HEK293 (cell line): ENCODE data around the gene ZNF367.
A peak's percentile ranks its signal among the peaks of the same experiment; 100 is the strongest.

Experiments
- CTCF ChIA-PET: fragments of 350-600 bp; formaldehyde crosslinking; extraction: SDS; loops from one replicate; lab custom pipeline; 2021; ENCODE audit warnings: antibody characterized with exemption; lab: Yijun Ruan, JAX
- POLR2A ChIA-PET: fragments of 300-600 bp; formaldehyde crosslinking; extraction: SDS; loops from one replicate; lab custom pipeline; 2020; ENCODE audit warnings: antibody characterized with exemption, inconsistent platforms; lab: Yijun Ruan, JAX
- H3K27ac ChIP-seq: fragments of 200-500 bp; sonication (Bioruptor generic); 2 replicates; pipeline ENCODE4 v1.5.1; 2014; ENCODE audit warnings: low read depth, low read length, control low read depth, inconsistent platforms; ENCODE audit errors: extremely low read depth
- H3K36me3 ChIP-seq, 2 experiments: fragments of 200-500 bp in 1 of 2; sonication (Bioruptor generic) in 1 of 2; 1 replicate in 1 of 2; 2 replicates in 1 of 2; pipeline ENCODE4 v1.5.1; 2014 to 2017; ENCODE audit warnings: inconsistent platforms in 2 of 2, low read length in 2 of 2; ENCODE audit not compliant: control insufficient read depth in 2 of 2, insufficient read depth in 1 of 2
- H3K4me1 ChIP-seq: fragments of 200-500 bp; sonication (Bioruptor generic); 2 replicates; pipeline ENCODE4 v1.5.1; 2014; ENCODE audit warnings: mild to moderate bottlenecking, low read length, inconsistent platforms; ENCODE audit not compliant: control insufficient read depth, insufficient read depth
- H3K4me3 ChIP-seq: 2 replicates; pipeline ENCODE4 v1.5.1; 2011; ENCODE audit warnings: low read depth, mild to moderate bottlenecking, control low read depth, low read length, moderate library complexity
- H3K9me3 ChIP-seq: fragments of 200-500 bp; sonication (Bioruptor generic); 2 replicates; pipeline ENCODE4 v1.5.1; 2014; ENCODE audit warnings: low read depth, low read length, inconsistent platforms; ENCODE audit not compliant: control insufficient read depth, insufficient read depth
- GLIS2 ChIP-seq: fragments of 450-650 bp; formaldehyde crosslinking; IDR thresholded peaks from 2 replicates; pipeline ENCODE4 v1.5.1; 2016; ENCODE audit warnings: missing biosample characterization, missing genetic modification characterization
- HOXA7 ChIP-seq: sonication (generic); formaldehyde crosslinking; IDR thresholded peaks from 2 replicates; pipeline ENCODE4 v1.8.1; 2022; ENCODE audit warnings: missing genetic modification reagents, borderline replicate concordance
- KLF7 ChIP-seq: fragments of 450-650 bp; formaldehyde crosslinking; IDR thresholded peaks from 2 replicates; pipeline ENCODE4 v1.5.1; 2016; ENCODE audit warnings: missing biosample characterization, missing genetic modification characterization, borderline replicate concordance
- ZBTB1 ChIP-seq: fragments of 450-650 bp; formaldehyde crosslinking; IDR thresholded peaks from 2 replicates; pipeline ENCODE4 v1.5.1; 2016; ENCODE audit warnings: missing biosample characterization, missing genetic modification characterization
- ZBTB17 ChIP-seq: fragments of 450-650 bp; formaldehyde crosslinking; IDR thresholded peaks from 2 replicates; pipeline ENCODE4 v1.5.1; 2016; ENCODE audit warnings: missing biosample characterization, missing genetic modification characterization
- ZBTB8A ChIP-seq: fragments of 450-650 bp; formaldehyde crosslinking; IDR thresholded peaks from 2 replicates; pipeline ENCODE4 v1.5.1; 2016; ENCODE audit warnings: missing biosample characterization, missing genetic modification characterization
- ZNF133 ChIP-seq: fragments of 450-650 bp; formaldehyde crosslinking; IDR thresholded peaks from 2 replicates; pipeline ENCODE4 v1.5.1; 2016; ENCODE audit warnings: missing biosample characterization, missing genetic modification characterization
- ZNF138 ChIP-seq: fragments of 450-650 bp; formaldehyde crosslinking; IDR thresholded peaks from 2 replicates; pipeline ENCODE4 v1.5.1; 2016; ENCODE audit warnings: missing biosample characterization, missing genetic modification characterization, borderline replicate concordance
- ZNF140 ChIP-seq: fragments of 450-650 bp; formaldehyde crosslinking; IDR thresholded peaks from 2 replicates; pipeline ENCODE4 v1.5.1; 2016; ENCODE audit warnings: missing biosample characterization, missing genetic modification characterization
- ZNF157 ChIP-seq: fragments of 450-650 bp; formaldehyde crosslinking; IDR thresholded peaks from 2 replicates; pipeline ENCODE4 v1.5.1; 2016; ENCODE audit warnings: missing biosample characterization, missing genetic modification characterization
- ZNF18 ChIP-seq: fragments of 450-650 bp; formaldehyde crosslinking; IDR thresholded peaks from 2 replicates; pipeline ENCODE4 v1.5.1; 2016; ENCODE audit warnings: missing biosample characterization, missing genetic modification characterization
- ZNF214 ChIP-seq: fragments of 450-650 bp; formaldehyde crosslinking; IDR thresholded peaks from 2 replicates; pipeline ENCODE4 v1.5.1; 2017; ENCODE audit warnings: missing biosample characterization, mild to moderate bottlenecking, missing genetic modification characterization, borderline replicate concordance
- ZNF23 ChIP-seq: fragments of 450-650 bp; formaldehyde crosslinking; IDR thresholded peaks from 2 replicates; pipeline ENCODE4 v1.5.1; 2016; ENCODE audit warnings: missing biosample characterization, missing genetic modification characterization, borderline replicate concordance
- ZNF302 ChIP-seq: fragments of 450-650 bp; formaldehyde crosslinking; IDR thresholded peaks from 2 replicates; pipeline ENCODE4 v1.5.1; 2016; ENCODE audit warnings: missing biosample characterization, missing genetic modification characterization, low read depth
- ZNF544 ChIP-seq: fragments of 450-650 bp; formaldehyde crosslinking; IDR thresholded peaks from 2 replicates; pipeline ENCODE4 v1.5.0; 2017; ENCODE audit warnings: missing biosample characterization, missing genetic modification characterization
- ZNF549 ChIP-seq: fragments of 450-650 bp; IDR thresholded peaks from 2 replicates; pipeline ENCODE4 v1.5.1; 2018; ENCODE audit warnings: missing biosample characterization, missing genetic modification characterization, mild to moderate bottlenecking, inconsistent platforms, moderate library complexity
- ZNF645 ChIP-seq: fragments of 450-650 bp; formaldehyde crosslinking; IDR thresholded peaks from 2 replicates; pipeline ENCODE4; 2016; ENCODE audit warnings: missing biosample characterization, missing genetic modification characterization
- ZNF654 ChIP-seq: fragments of 450-650 bp; formaldehyde crosslinking; IDR thresholded peaks from 2 replicates; pipeline ENCODE4 v1.5.1; 2016; ENCODE audit warnings: low read depth, missing biosample characterization, missing genetic modification characterization
- ZNF791 ChIP-seq: fragments of 450-650 bp; formaldehyde crosslinking; IDR thresholded peaks from 2 replicates; pipeline ENCODE4 v1.5.1; 2016; ENCODE audit warnings: missing biosample characterization, missing genetic modification characterization
- ZNF830 ChIP-seq: fragments of 450-650 bp; IDR thresholded peaks from 2 replicates; pipeline ENCODE4 v1.5.0; 2018; ENCODE audit warnings: missing biosample characterization, missing genetic modification characterization, low read depth, mild to moderate bottlenecking, moderate library complexity
- ZSCAN23 ChIP-seq: fragments of 450-650 bp; formaldehyde crosslinking; IDR thresholded peaks from 2 replicates; pipeline ENCODE4 v1.5.1; 2016; ENCODE audit warnings: missing biosample characterization, missing genetic modification characterization
- ZXDB ChIP-seq: fragments of 450-650 bp; formaldehyde crosslinking; IDR thresholded peaks from 2 replicates; pipeline ENCODE4 v1.5.1; 2016; ENCODE audit warnings: missing biosample characterization, missing genetic modification characterization
- TF ChIP-seq, protein P1 (sequence below): fragments of 450-650 bp; formaldehyde crosslinking; IDR thresholded peaks from 2 replicates; pipeline ENCODE4 v1.5.1; 2016; ENCODE audit warnings: missing biosample characterization, missing genetic modification characterization
- TF ChIP-seq, protein P2 (sequence below): fragments of 450-650 bp; formaldehyde crosslinking; optimal IDR thresholded peaks from 2 replicates; pipeline ENCODE3; 2016; ENCODE audit warnings: missing biosample characterization, mild to moderate bottlenecking, missing genetic modification characterization
- TF ChIP-seq, protein P3 (sequence below): fragments of 450-650 bp; formaldehyde crosslinking; IDR thresholded peaks from 2 replicates; pipeline ENCODE4 v1.5.1; 2016; ENCODE audit warnings: missing biosample characterization, missing genetic modification characterization
- TF ChIP-seq, protein P4 (sequence below): fragments of 450-650 bp; formaldehyde crosslinking; IDR thresholded peaks from 2 replicates; pipeline ENCODE4 v1.5.1; 2016; ENCODE audit warnings: missing biosample characterization, missing genetic modification characterization

ZNF367 gene

DNA sequence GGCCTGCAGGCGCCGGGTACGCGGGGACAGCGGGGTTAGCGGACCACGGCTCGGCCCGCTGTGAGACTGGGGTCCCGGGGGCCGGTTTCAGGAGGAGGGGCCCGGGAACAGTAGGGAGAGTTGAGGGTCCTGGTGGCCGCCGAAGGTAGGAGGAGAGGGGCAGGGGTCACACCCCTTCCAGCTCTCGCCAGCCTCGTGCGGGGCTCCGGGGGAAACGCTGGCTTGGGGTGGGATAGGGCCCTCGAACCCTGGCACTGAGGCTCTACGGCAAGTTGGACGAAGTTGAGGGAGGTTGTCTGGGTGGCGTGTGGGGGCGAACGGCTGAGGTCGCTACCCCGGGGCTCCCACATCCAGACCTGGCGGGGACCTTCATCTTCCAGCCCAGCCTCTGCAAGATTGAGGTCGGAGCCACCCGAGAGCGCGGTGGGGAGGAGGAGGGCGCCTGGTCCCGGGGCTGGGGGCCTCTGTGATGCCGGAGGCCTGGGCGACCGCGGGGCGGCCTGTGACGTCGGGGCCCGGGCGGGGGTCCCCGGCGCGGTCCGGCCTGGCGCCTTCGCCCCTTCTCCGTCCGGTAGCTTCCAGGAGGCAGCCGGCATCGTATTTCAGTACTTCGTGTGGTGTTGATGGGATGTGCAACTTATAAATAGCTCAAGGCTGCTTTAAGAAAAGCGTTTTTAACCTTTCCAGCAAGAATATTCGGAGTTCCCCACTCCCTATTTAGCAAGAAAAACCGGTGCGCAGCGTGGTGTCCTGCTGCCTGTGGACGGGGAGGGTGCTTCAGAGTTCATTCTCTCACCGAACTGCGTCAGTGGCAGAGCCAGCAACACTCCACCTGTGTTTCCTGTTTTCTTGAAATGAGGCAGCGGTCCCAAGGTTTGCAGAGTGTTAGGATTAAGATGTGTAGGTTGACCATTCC is 32.7 kb upstream of the ZNF367 start:
- H3K4me3 ChIP-seq = peak overlapping the region; percentile 82
- POLR2A ChIA-PET = interaction anchor here (0.6 to 2.2 kb wide), 3 partner anchors 30 to 35 kb away, joined by 5 to 10 read pairs (median 9); no protein-coding TSS in a partner anchor
- no peaks in the 10 kb centered on the region for H3K4me1 ChIP-seq
- no peaks in the 10 kb centered on the region for H3K36me3 ChIP-seq
- CTCF ChIA-PET = interaction anchor here (0.7 to 1.7 kb wide), 6 partner anchors 9 to 231 kb away, joined by 3 to 6 read pairs (median 3); no protein-coding TSS in a partner anchor
- no peaks in the 10 kb centered on the region for H3K9me3 ChIP-seq
- H3K27ac ChIP-seq = peak overlapping the region; percentile 43; the same call in 1 of the 2 replicates
- no peak for TF ChIP-seq ZNF18 (tag by site-specific recombination)
- TF ChIP-seq ZNF214 (tag by site-specific recombination) = no peak
- TF ChIP-seq HOXA7 (CRISPR knock-in tag) = no peak
- no peak for TF ChIP-seq ZNF133 (tag by site-specific recombination)
- no peak for TF ChIP-seq ZNF830 (tag by site-specific recombination)
- TF ChIP-seq ZBTB17 (tag by site-specific recombination) = peak; percentile 42
- no peak for TF ChIP-seq ZNF23
- TF ChIP-seq, protein P1, sequence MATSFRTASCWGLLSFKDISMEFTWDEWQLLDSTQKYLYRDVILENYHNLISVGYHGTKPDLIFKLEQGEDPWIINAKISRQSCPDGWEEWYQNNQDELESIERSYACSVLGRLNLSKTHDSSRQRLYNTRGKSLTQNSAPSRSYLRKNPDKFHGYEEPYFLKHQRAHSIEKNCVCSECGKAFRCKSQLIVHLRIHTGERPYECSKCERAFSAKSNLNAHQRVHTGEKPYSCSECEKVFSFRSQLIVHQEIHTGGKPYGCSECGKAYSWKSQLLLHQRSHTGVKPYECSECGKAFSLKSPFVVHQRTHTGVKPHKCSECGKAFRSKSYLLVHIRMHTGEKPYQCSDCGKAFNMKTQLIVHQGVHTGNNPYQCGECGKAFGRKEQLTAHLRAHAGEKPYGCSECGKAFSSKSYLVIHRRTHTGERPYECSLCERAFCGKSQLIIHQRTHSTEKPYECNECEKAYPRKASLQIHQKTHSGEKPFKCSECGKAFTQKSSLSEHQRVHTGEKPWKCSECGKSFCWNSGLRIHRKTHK = no peak
- no peak for TF ChIP-seq ZSCAN23 (tag by site-specific recombination)
- TF ChIP-seq ZNF157 (tag by site-specific recombination) = no peak
- no peak for TF ChIP-seq ZNF140 (tag by site-specific recombination)
- no peak for TF ChIP-seq ZXDB
- no peak for TF ChIP-seq ZNF544
- TF ChIP-seq ZNF302 (tag by site-specific recombination) = no peak
- TF ChIP-seq KLF7 (tag by site-specific recombination) = no peak
- TF ChIP-seq ZNF645 (tag by site-specific recombination) = no peak
- TF ChIP-seq ZNF549 (tag by site-specific recombination) = no peak
- TF ChIP-seq, protein P2, sequence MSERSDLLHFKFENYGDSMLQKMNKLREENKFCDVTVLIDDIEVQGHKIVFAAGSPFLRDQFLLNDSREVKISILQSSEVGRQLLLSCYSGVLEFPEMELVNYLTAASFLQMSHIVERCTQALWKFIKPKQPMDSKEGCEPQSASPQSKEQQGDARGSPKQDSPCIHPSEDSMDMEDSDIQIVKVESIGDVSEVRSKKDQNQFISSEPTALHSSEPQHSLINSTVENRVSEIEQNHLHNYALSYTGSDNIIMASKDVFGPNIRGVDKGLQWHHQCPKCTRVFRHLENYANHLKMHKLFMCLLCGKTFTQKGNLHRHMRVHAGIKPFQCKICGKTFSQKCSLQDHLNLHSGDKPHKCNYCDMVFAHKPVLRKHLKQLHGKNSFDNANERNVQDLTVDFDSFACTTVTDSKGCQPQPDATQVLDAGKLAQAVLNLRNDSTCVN (tag by site-specific recombination) = peak; percentile 42
- TF ChIP-seq GLIS2 (tag by site-specific recombination) = peak; percentile 74
- TF ChIP-seq ZNF791 (tag by site-specific recombination) = no peak
- TF ChIP-seq ZBTB8A (tag by site-specific recombination) = 0 out of 2 replicates have a peak, but pooled peaks have one; percentile 29
- no peak for TF ChIP-seq ZNF654 (tag by site-specific recombination)
- TF ChIP-seq, protein P3, sequence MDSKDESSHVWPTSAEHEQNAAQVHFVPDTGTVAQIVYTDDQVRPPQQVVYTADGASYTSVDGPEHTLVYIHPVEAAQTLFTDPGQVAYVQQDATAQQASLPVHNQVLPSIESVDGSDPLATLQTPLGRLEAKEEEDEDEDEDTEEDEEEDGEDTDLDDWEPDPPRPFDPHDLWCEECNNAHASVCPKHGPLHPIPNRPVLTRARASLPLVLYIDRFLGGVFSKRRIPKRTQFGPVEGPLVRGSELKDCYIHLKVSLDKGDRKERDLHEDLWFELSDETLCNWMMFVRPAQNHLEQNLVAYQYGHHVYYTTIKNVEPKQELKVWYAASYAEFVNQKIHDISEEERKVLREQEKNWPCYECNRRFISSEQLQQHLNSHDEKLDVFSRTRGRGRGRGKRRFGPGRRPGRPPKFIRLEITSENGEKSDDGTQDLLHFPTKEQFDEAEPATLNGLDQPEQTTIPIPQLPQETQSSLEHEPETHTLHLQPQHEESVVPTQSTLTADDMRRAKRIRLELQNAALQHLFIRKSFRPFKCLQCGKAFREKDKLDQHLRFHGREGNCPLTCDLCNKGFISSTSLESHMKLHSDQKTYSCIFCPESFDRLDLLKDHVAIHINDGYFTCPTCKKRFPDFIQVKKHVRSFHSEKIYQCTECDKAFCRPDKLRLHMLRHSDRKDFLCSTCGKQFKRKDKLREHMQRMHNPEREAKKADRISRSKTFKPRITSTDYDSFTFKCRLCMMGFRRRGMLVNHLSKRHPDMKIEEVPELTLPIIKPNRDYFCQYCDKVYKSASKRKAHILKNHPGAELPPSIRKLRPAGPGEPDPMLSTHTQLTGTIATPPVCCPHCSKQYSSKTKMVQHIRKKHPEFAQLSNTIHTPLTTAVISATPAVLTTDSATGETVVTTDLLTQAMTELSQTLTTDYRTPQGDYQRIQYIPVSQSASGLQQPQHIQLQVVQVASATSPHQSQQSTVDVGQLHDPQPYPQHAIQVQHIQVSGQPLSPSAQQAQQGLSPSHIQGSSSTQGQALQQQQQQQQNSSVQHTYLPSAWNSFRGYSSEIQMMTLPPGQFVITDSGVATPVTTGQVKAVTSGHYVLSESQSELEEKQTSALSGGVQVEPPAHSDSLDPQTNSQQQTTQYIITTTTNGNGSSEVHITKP (tag by site-specific recombination) = peak; percentile 19; the same call in 1 of the 2 replicates
- TF ChIP-seq, protein P4, sequence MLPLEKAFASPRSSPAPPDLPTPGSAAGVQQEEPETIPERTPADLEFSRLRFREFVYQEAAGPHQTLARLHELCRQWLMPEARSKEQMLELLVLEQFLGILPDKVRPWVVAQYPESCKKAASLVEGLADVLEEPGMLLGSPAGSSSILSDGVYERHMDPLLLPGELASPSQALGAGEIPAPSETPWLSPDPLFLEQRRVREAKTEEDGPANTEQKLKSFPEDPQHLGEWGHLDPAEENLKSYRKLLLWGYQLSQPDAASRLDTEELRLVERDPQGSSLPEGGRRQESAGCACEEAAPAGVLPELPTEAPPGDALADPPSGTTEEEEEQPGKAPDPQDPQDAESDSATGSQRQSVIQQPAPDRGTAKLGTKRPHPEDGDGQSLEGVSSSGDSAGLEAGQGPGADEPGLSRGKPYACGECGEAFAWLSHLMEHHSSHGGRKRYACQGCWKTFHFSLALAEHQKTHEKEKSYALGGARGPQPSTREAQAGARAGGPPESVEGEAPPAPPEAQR (tag by site-specific recombination) = no peak
- TF ChIP-seq ZNF138 (tag by site-specific recombination) = no peak
- no peak for TF ChIP-seq ZBTB1 (tag by site-specific recombination)
